ENCODE data around the gene ERICH6. TPM values are rescaled to one million over a fixed set of nuclear protein-coding genes. Genes with fewer than 3 reads are reported as not detected.

Gene ERICH6
- total RNA-seq, 1 experiment from 2014 or later = not detected

- no TSS peak for BruUV-seq (replicated peaks)
- Histone ChIP-seq H3K4me2 (no peak overlapping the region), H3K9me3 (ENCODE audit: insufficient read depth, low read depth) (no peaks in the 10 kb centered on the region), H3K36me3 (ENCODE audit: low read depth) (no peaks in the 10 kb centered on the region), H3K79me2 (ENCODE audit: low read depth) (no peaks in the 10 kb centered on the region), H3K4me3 (no peak overlapping the region), H4K20me1 (ENCODE audit: insufficient read depth) (no peaks in the 10 kb centered on the region), H3K27me3 (ENCODE audit: insufficient read depth, low read depth) (no peaks in the 10 kb centered on the region), H2AFZ (no peak overlapping the region), H3F3A (ENCODE audit: insufficient read depth, low read depth) (no peaks in the 10 kb centered on the region), H3K4me1 (replicated peaks; ENCODE audit: insufficient read depth) (no peaks in the 10 kb centered on the region), H3K9me2 (ENCODE audit: insufficient read depth) (no peaks in the 10 kb centered on the region), H3K27ac (no peak overlapping the region)
- DNase-seq = no peak
- no peak for TF ChIP-seq CTCF (conservative IDR thresholded peaks at IDR 0.05)
- no peak for TF ChIP-seq EZH2 (IDR thresholded peaks at IDR 0.05; ENCODE audit: low read depth)
- ChIA-PET CTCF (no interaction called here), POLR2A (ENCODE audit: unreplicated experiment) (no interaction called here)
- intact Hi-C loops (cut with micrococcal nuclease; ENCODE audit: unreplicated experiment) = no loop called here
Observed at GRCh38 chr3:150666167-150666566, 37.6 kb downstream of the ERICH6 start.

GRCh38 chr3:150663461-150663860 lies 40.3 kb downstream of the ERICH6 start:
- Histone ChIP-seq H3K27me3 (ENCODE audit: insufficient read depth, low read depth) (no peaks in the 10 kb centered on the region), H3K27ac (no peak overlapping the region), H3K4me3 (no peak overlapping the region), H3K36me3 (ENCODE audit: low read depth) (no peaks in the 10 kb centered on the region), H2AFZ (no peak overlapping the region), H3F3A (ENCODE audit: insufficient read depth, low read depth) (no peaks in the 10 kb centered on the region), H3K4me1 (replicated peaks; ENCODE audit: insufficient read depth) (no peaks in the 10 kb centered on the region), H3K79me2 (ENCODE audit: low read depth) (no peaks in the 10 kb centered on the region), H3K9me3 (ENCODE audit: insufficient read depth, low read depth) (no peaks in the 10 kb centered on the region), H4K20me1 (ENCODE audit: insufficient read depth) (no peaks in the 10 kb centered on the region), H3K9me2 (ENCODE audit: insufficient read depth) (no peaks in the 10 kb centered on the region), H3K4me2 (no peak overlapping the region)
- DNase-seq = no peak
- TF ChIP-seq EZH2 (IDR thresholded peaks at IDR 0.05; ENCODE audit: low read depth) = no peak
- no peak for TF ChIP-seq CTCF (conservative IDR thresholded peaks at IDR 0.05)
- intact Hi-C loops (cut with micrococcal nuclease; ENCODE audit: unreplicated experiment) = no loop called here
- CTCF ChIA-PET = no interaction called here
- POLR2A ChIA-PET (ENCODE audit: unreplicated experiment) = no interaction called here
- BruUV-seq (replicated peaks) = no TSS peak

GRCh38 chr3:150662410-150663200 lies 41.1 kb downstream of the ERICH6 start:
- no peak overlapping the region for H3K4me2 ChIP-seq
- no peaks in the 10 kb centered on the region for H3K79me2 ChIP-seq (ENCODE audit: low read depth)
- no peak for DNase-seq
- H3K4me1 ChIP-seq (replicated peaks; ENCODE audit: insufficient read depth) = no peaks in the 10 kb centered on the region
- intact Hi-C loops (cut with micrococcal nuclease; ENCODE audit: unreplicated experiment) = no loop called here
- H2AFZ ChIP-seq = 0 out of 2 replicates have a peak overlapping the region, but pooled peaks have one; percentile 45
- H4K20me1 ChIP-seq (ENCODE audit: insufficient read depth) = no peaks in the 10 kb centered on the region
- BruUV-seq (replicated peaks) = no TSS peak
- no peak for TF ChIP-seq CTCF (conservative IDR thresholded peaks at IDR 0.05)
- TF ChIP-seq EZH2 (IDR thresholded peaks at IDR 0.05; ENCODE audit: low read depth) = no peak
- no peaks in the 10 kb centered on the region for H3K9me2 ChIP-seq (ENCODE audit: insufficient read depth)
- H3K27me3 ChIP-seq (ENCODE audit: insufficient read depth, low read depth) = no peaks in the 10 kb centered on the region
- no peak overlapping the region for H3K27ac ChIP-seq
- no peaks in the 10 kb centered on the region for H3K36me3 ChIP-seq (ENCODE audit: low read depth)
- ChIA-PET CTCF (no interaction called here), POLR2A (ENCODE audit: unreplicated experiment) (no interaction called here)
- no peak overlapping the region for H3K4me3 ChIP-seq
- no peaks in the 10 kb centered on the region for H3F3A ChIP-seq (ENCODE audit: insufficient read depth, low read depth)
- H3K9me3 ChIP-seq (ENCODE audit: insufficient read depth, low read depth) = no peaks in the 10 kb centered on the region

All from PC-9 (cell line).